CD8-positive, alpha-beta memory T cell (primary cell): ENCODE results near the gene CCDC137. TPM values are rescaled to one million over a fixed set of nuclear protein-coding genes. Genes with fewer than 3 reads are reported as not detected.

ENCODE experiments used
- CTCF ChIA-PET: fragments of 350-600 bp; sonication (Branson Sonifier 250); formaldehyde crosslinking; loops from one replicate; lab custom pipeline; 2021; ENCODE audit warnings: antibody characterized with exemption; lab: Charles Lee
- POLR2A ChIA-PET: fragments of 350-600 bp; sonication (Branson Sonifier 250); formaldehyde crosslinking; loops from one replicate; lab custom pipeline; 2021; ENCODE audit warnings: antibody characterized with exemption; lab: Charles Lee
- DNase-seq, 5 donors: peaks; one replicate each; pipeline versions ENCODE4 v3.0.0 to v3.0.0-alpha.2; 2020 to 2022; ENCODE audit warnings: mixed read lengths in 1 of 5
- H3K27ac ChIP-seq: one replicate; pipeline ENCODE4 v1.7.0; 2013; ENCODE audit warnings: low read depth, mild to moderate bottlenecking, low read length, moderate library complexity
- H3K27me3 ChIP-seq: 2 replicates; pipeline ENCODE4 v1.7.0; 2013; ENCODE audit warnings: low read length, mild to moderate bottlenecking; ENCODE audit not compliant: insufficient read depth, poor library complexity, severe bottlenecking
- H3K36me3 ChIP-seq: 2 replicates; pipeline ENCODE4 v1.7.0; 2013; ENCODE audit warnings: mild to moderate bottlenecking, low read length, moderate library complexity; ENCODE audit not compliant: insufficient read depth
- H3K4me1 ChIP-seq: 2 replicates; pipeline ENCODE4 v1.7.0; 2013; ENCODE audit warnings: mild to moderate bottlenecking, low read length, moderate library complexity; ENCODE audit not compliant: insufficient read depth
- H3K4me3 ChIP-seq: 2 replicates; pipeline ENCODE4 v1.7.0; 2013; ENCODE audit warnings: mild to moderate bottlenecking, low read length
- H3K9me3 ChIP-seq: 2 replicates; pipeline ENCODE4 v1.7.0; 2013; ENCODE audit warnings: mild to moderate bottlenecking, low read length
- H3K27ac Mint-ChIP-seq, 8 donors: one replicate each; pipeline ENCODE4 v1.8.0; 2020 to 2021; ENCODE audit warnings: mixed read lengths in 8 of 8, mild to moderate bottlenecking in 6 of 8, inconsistent platforms in 3 of 8, moderate library complexity in 3 of 8
- H3K27me3 Mint-ChIP-seq, 2 donors: one replicate each; pipeline ENCODE4 v1.8.0; 2020 to 2021; ENCODE audit warnings: mixed read lengths in 2 of 2, mild to moderate bottlenecking in 1 of 2, moderate library complexity in 1 of 2
- H3K36me3 Mint-ChIP-seq, 3 donors: one replicate each; pipeline ENCODE4 v1.8.0; 2020 to 2021; ENCODE audit warnings: mixed read lengths in 3 of 3, inconsistent platforms in 1 of 3, mild to moderate bottlenecking in 1 of 3
- H3K4me1 Mint-ChIP-seq, 3 donors: one replicate each; pipeline ENCODE4 v1.8.0; 2020 to 2021; ENCODE audit warnings: mixed read lengths in 3 of 3, inconsistent platforms in 1 of 3, mild to moderate bottlenecking in 1 of 3
- H3K4me3 Mint-ChIP-seq, 7 donors: one replicate each; pipeline ENCODE4 v1.8.0; 2020 to 2021; ENCODE audit warnings: mixed read lengths in 7 of 7, mild to moderate bottlenecking in 6 of 7, moderate library complexity in 4 of 7, inconsistent platforms in 2 of 7
- H3K9me3 Mint-ChIP-seq, 5 donors: one replicate each; pipeline ENCODE4 v1.8.0; 2020 to 2022; ENCODE audit warnings: mixed read lengths in 5 of 5, mild to moderate bottlenecking in 3 of 5, moderate library complexity in 2 of 5, inconsistent platforms in 1 of 5
- polyA plus RNA-seq: library from polyadenylated mRNA; unstranded; fragments of 300-500 nt; fragmentation: Illumina TruSeq; gene quantifications from one replicate; pipeline ENCODE4 v1.2.3, GENCODE V29; 2021
- total RNA-seq, 2 experiments: library from RNA; stranded (reverse); gene quantifications; one replicate each; pipeline ENCODE4 v1.2.3, GENCODE V29; 2021

The CCDC137 gene
- total and polyA plus RNA-seq, 3 experiments from 2014 or later = 22.2 to 70.7 (median 68.6) TPM

DNA sequence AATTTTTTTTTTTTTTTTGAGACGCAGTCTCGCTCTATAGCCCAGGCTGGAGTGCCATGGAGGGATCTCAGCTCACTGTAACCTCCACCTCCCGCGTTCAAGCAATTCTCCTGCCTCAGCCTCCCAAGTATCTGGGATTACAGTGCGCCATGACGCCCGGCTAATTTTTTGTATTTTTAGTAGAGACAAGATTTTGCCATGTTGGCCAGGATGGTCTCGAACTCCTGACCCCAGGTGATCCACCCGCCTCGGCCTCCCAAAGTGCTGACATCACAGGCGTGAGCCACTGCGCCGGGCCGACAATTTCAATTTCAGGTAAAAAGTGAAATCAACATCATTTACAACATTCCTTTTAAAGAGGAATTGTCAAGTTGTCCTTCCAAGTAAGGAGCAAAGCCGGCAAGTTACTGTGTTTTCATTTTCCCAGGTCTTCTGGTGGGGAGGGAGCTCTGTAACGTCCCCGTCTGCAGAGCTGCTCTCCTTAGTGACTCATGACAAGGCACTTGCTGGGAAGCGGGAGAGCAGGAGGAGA lies 30.5 kb upstream of the CCDC137 start:
- peak overlapping the region; percentile 50 to 95 (median 92) for H3K27ac Mint-ChIP-seq
- peaks cover 0 to 1% of the 10 kb centered on the region in 2 donors for H3K27me3 Mint-ChIP-seq
- DNase-seq = no peak
- Histone ChIP-seq H3K36me3 (no peaks in the 10 kb centered on the region), H3K9me3 (no peaks in the 10 kb centered on the region), H3K27me3 (no peaks in the 10 kb centered on the region), H3K4me3 (peak overlapping the region; percentile 62), H3K4me1 (peaks cover 20% of the 10 kb centered on the region), H3K27ac (peak overlapping the region; percentile 69)
- peaks cover 0 to 12% (median 0%) of the 10 kb centered on the region in 3 donors for H3K36me3 Mint-ChIP-seq
- H3K4me1 Mint-ChIP-seq = peaks cover 21 to 29% (median 21%) of the 10 kb centered on the region in 3 donors
- H3K9me3 Mint-ChIP-seq = no peaks in the 10 kb centered on the region
- ChIA-PET POLR2A (no interaction called here), CTCF (no interaction called here)
- H3K4me3 Mint-ChIP-seq = peak overlapping the region; percentile 88 to 95 (median 94)

DNA sequence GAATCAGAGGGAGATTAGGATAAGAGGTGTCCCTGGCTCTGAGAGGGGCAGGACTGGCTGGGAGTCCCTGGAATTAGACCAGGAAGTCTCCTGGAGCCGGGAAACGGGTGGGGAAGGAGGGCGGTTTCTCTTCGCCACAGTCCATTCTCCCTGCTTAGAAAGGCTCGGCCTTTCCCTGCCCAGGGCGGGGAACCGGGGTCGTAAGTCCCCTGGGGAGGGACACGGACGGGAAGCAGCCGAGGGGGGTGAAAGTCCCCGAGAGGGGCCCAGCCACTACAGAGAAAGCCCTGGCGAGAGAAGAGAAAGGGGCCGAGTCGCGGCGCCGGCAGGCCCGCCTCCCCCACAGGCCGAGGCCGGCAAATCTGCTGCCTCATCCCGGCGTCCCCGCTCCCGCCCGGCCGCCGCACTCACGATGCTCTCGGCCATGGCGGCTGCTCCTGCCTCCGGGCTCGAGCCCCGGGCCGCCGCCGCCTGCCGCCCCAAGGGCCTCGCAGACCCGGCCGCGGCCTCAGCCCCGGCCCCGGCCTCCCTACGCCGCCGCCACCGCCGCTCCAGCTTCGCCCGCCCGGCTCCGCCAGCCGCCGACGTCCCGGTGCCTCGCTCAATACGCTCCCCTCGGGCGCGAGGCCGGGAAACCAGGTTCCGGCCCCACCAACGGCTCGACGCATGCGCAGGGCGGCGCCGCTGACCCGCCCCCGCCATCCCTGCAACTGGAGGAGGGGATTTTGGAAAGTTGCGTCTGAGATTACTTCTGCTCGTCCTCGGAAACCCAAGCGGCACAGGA lies 29.8 kb upstream of the CCDC137 start, which contains the start of the genes NPLOC4 and TSPAN10:
TSS of gene NPLOC4 (minus strand) at position 608 of the 784 bp plus-strand sequence. CDS start at position 426, 182 bp downstream.
TSS of gene TSPAN10 (plus strand) at position 692 of the 784 bp plus-strand sequence. CDS start 5,217 bp downstream, outside the sequence.
- peak within 1 kb of the TSS; percentile 84 to 95 (median 93) for H3K27ac Mint-ChIP-seq
- Histone ChIP-seq H3K4me1 (peaks cover 20% of the 10 kb centered on the region), H3K4me3 (peak within 1 kb of the TSS; percentile 66), H3K27ac (peak within 1 kb of the TSS; percentile 69), H3K27me3 (no peaks in the 10 kb centered on the region), H3K36me3 (no peaks in the 10 kb centered on the region), H3K9me3 (no peaks in the 10 kb centered on the region)
- ChIA-PET POLR2A (interaction anchor here (0.6 kb wide), 1 partner anchor 83 kb away, joined by 3 read pairs; no protein-coding TSS in a partner anchor), CTCF (no interaction called here)
- H3K4me3 Mint-ChIP-seq = peak within 1 kb of the TSS; percentile 88 to 95 (median 94)
- peak; percentile 72 to 83 (median 77) for DNase-seq
- peaks cover 0 to 1% of the 10 kb centered on the region in 2 donors for H3K27me3 Mint-ChIP-seq
- H3K36me3 Mint-ChIP-seq = peaks cover 0 to 8% (median 0%) of the 10 kb centered on the region in 3 donors
- H3K9me3 Mint-ChIP-seq = no peaks in the 10 kb centered on the region
- H3K4me1 Mint-ChIP-seq = peaks cover 17 to 25% (median 21%) of the 10 kb centered on the region in 3 donors

DNA sequence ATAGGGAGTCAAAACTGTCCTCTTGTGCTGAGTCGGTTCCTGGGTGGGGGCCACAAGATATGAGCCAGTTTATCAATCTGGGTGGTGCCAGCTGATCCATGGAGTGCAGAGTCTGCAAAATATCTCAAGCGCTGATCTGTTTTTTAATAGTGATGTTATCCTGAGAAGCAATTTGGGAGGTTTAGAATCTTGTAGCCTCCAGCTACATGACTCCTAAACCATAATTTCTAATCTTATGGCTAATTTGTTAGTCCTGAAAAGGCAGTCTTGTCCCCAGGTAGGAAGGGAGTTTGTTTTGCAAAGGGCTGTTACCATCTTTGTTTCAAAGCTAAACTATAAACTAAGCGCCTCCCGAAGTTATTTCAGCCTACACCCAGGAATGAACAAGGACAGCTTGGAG lies 27.9 kb upstream of the CCDC137 start:
- H3K9me3 ChIP-seq = no peaks in the 10 kb centered on the region
- H3K4me3 Mint-ChIP-seq = peak overlapping the region in 4 of 7 donors; percentile 30 to 77 (median 48)
- H3K27ac ChIP-seq = no peak overlapping the region
- no peaks in the 10 kb centered on the region for H3K27me3 ChIP-seq
- H3K27ac Mint-ChIP-seq = peak overlapping the region in 3 of 8 donors; percentile 62 to 93 (median 85)
- ChIA-PET POLR2A (interaction anchor here (0.7 kb wide), 1 partner anchor 195 kb away, joined by 8 read pairs; no protein-coding TSS in a partner anchor), CTCF (interaction anchor here (0.8 kb wide), 1 partner anchor 386 kb away, joined by 3 read pairs; no protein-coding TSS in a partner anchor)
- peaks cover 20% of the 10 kb centered on the region for H3K4me1 ChIP-seq
- DNase-seq = no peak
- no peaks in the 10 kb centered on the region for H3K9me3 Mint-ChIP-seq
- no peaks in the 10 kb centered on the region for H3K36me3 ChIP-seq
- H3K36me3 Mint-ChIP-seq = peaks cover 0 to 2% (median 0%) of the 10 kb centered on the region in 3 donors
- peaks cover 0 to 1% of the 10 kb centered on the region in 2 donors for H3K27me3 Mint-ChIP-seq
- peaks cover 13 to 16% (median 16%) of the 10 kb centered on the region in 3 donors for H3K4me1 Mint-ChIP-seq
- H3K4me3 ChIP-seq = no peak overlapping the region

DNA sequence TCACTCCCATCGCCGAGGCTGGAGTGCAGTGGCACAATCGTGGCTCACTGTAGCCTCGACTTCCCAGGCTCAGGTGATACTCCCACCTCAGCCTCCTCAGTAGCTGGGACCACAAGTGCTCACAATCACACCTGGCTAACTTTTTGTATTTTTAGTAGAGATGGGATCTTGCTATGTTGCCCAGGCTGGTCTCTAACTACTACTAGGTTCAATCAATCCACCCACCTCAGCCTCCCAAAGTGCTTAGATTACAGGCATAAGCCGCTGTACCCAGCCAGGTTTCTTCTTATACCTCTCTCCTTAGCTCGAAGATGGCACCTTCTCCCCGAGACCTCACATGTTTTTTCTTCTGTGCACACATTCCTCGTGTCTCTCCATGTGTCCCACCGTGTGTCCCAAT lies 26.5 kb upstream of the CCDC137 start:
- CTCF ChIA-PET = no interaction called here

DNA sequence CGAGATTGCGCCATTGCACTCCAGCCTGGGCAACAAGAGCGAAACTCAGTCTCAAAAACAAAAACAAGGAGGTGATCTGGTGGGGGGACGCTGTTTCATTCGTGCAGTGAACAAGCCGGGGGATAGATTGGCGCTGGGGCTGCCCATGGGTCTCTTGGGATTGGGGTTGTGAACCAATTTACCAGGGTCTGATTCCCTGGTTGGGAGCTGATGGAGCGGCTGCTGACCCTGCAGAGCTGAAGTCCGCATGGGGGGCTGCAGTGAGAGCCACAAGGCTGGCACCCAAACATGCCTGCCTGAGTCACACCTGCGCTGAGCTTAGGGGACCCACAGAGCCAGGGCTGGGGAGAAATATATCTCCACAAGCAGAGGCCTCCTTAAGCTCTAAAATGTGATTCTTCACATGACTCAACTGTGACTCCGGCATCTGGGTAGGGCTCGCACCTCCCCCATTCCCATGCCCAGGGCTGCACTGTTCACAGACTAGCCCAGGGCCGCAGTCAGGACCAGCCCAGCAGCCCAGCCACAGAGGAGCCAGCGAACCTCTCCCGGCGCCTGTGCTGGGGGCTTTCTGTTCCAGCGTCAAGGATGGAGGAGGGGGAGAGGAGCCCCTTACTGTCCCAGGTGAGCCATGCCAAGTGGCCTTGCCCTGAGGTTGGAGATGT lies 24.6 kb upstream of the CCDC137 start:
- no peaks in the 10 kb centered on the region for H3K36me3 ChIP-seq
- no peaks in the 10 kb centered on the region for H3K4me1 ChIP-seq
- Mint-ChIP-seq H3K27me3 (peaks cover 0 to 1% of the 10 kb centered on the region in 2 donors), H3K36me3 (no peaks in the 10 kb centered on the region), H3K9me3 (no peaks in the 10 kb centered on the region), H3K4me3 (no peak overlapping the region), H3K4me1 (peaks cover 0 to 2% (median 0%) of the 10 kb centered on the region in 3 donors), H3K27ac (no peak overlapping the region)
- ChIA-PET POLR2A (no interaction called here), CTCF (no interaction called here)
- H3K9me3 ChIP-seq = no peaks in the 10 kb centered on the region
- DNase-seq = no peak
- H3K4me3 ChIP-seq = no peak overlapping the region
- H3K27ac ChIP-seq = no peak overlapping the region
- no peaks in the 10 kb centered on the region for H3K27me3 ChIP-seq

More for the DNA sequence above, 26.5 kb upstream of the CCDC137 start:
- H3K4me1 ChIP-seq = peaks cover 14% of the 10 kb centered on the region
- H3K36me3 Mint-ChIP-seq = peaks cover 0 to 2% (median 0%) of the 10 kb centered on the region in 3 donors
- POLR2A ChIA-PET = no interaction called here
- no peaks in the 10 kb centered on the region for H3K36me3 ChIP-seq
- H3K4me3 ChIP-seq = no peak overlapping the region
- H3K4me1 Mint-ChIP-seq = peaks cover 12 to 13% (median 12%) of the 10 kb centered on the region in 3 donors
- no peak overlapping the region for H3K27ac ChIP-seq
- no peak for DNase-seq
- H3K27me3 Mint-ChIP-seq = peaks cover 0 to 1% of the 10 kb centered on the region in 2 donors
- H3K27ac Mint-ChIP-seq = peak overlapping the region in 1 of 8 donors; percentile 65
- H3K9me3 ChIP-seq = no peaks in the 10 kb centered on the region
- H3K9me3 Mint-ChIP-seq = no peaks in the 10 kb centered on the region
- peak overlapping the region in 1 of 7 donors; percentile 31 for H3K4me3 Mint-ChIP-seq
- H3K27me3 ChIP-seq = no peaks in the 10 kb centered on the region

DNA sequence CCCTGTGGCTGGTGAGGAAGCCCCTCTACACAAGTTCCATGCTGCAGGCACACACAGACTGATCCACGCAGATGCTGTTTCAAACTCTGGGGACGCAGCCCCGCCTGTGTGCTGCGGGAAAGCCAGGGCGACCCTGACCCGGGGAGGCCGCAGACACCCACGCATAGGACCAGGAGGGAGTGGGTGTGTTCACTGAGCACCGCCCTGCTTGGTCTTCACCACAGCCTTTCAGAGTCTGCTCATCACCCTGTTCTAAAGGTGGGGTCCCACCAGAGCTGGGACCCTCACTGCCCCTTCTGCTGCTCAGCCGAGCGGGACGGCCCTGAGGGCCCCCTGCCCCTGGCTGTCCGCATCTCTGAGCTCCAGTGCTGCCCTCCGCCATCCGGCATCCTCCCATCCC lies 22.0 kb upstream of the CCDC137 start:
- no peaks in the 10 kb centered on the region for H3K9me3 Mint-ChIP-seq
- no peak overlapping the region for H3K4me3 Mint-ChIP-seq

DNA sequence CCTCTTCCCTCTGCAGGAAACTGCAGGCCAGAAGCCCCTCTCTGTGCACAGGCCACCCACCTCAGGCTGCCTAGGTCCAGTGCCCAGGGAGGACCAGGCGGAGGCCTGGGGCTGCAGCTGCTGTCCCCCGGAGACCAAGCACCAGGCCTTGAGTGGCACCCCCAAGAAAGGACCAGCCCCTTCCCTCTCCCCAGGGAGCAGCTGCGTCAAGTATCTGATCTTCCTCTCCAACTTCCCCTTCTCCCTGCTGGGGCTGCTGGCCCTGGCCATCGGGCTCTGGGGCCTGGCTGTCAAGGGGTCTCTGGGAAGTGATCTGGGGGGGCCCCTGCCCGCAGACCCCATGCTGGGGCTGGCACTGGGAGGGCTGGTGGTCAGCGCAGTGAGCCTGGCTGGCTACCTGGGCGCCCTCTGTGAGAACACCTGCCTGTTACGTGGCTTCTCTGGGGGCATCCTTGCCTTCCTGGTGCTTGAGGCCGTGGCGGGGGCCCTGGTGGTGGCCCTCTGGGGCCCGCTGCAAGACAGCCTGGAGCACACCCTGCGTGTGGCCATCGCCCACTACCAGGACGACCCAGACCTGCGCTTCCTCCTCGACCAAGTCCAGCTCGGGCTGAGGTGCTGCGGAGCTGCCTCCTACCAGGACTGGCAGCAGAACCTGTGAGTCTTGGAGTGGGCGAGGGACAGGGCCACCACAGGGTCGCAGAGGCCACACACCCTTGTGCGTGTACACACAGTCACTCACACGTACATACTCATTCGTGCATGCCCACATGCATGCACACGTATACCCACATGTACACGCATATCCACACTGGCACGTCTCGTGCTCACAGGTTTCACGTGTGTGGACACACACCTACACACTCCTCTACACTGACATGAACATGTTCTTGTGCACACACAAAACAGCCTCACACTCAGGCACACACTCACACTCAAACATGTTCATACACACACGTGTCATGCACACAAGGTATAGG lies 21.3 kb upstream of the CCDC137 start:
- CTCF ChIA-PET = interaction anchor here (1.2 kb wide), 1 partner anchor 11 kb away, joined by 3 read pairs; the partner anchor contains the start of gene PDE6G
- no peak overlapping the region for H3K4me3 ChIP-seq
- no peaks in the 10 kb centered on the region for H3K9me3 Mint-ChIP-seq
- POLR2A ChIA-PET = no interaction called here
- H3K4me1 Mint-ChIP-seq = no peaks in the 10 kb centered on the region
- H3K9me3 ChIP-seq = no peaks in the 10 kb centered on the region
- H3K27ac Mint-ChIP-seq = peak overlapping the region in 1 of 8 donors; percentile 12
- H3K36me3 ChIP-seq = no peaks in the 10 kb centered on the region
- DNase-seq = no peak
- no peak overlapping the region for H3K27ac ChIP-seq
- H3K27me3 Mint-ChIP-seq = peaks cover 16 to 22% of the 10 kb centered on the region in 2 donors
- no peaks in the 10 kb centered on the region for H3K27me3 ChIP-seq
- H3K4me3 Mint-ChIP-seq = no peak overlapping the region
- H3K4me1 ChIP-seq = no peaks in the 10 kb centered on the region
- H3K36me3 Mint-ChIP-seq = no peaks in the 10 kb centered on the region

More for the DNA sequence above, 22.0 kb upstream of the CCDC137 start:
- ChIA-PET CTCF (no interaction called here), POLR2A (no interaction called here)
- Histone ChIP-seq H3K27me3 (no peaks in the 10 kb centered on the region), H3K4me3 (no peak overlapping the region), H3K4me1 (no peaks in the 10 kb centered on the region), H3K36me3 (no peaks in the 10 kb centered on the region), H3K27ac (no peak overlapping the region), H3K9me3 (no peaks in the 10 kb centered on the region)
- Mint-ChIP-seq H3K4me1 (no peaks in the 10 kb centered on the region), H3K36me3 (no peaks in the 10 kb centered on the region), H3K27me3 (peaks cover 12 to 16% of the 10 kb centered on the region in 2 donors), H3K27ac (no peak overlapping the region)
- DNase-seq = no peak
